Posterior cingulate gyrus (tissue), 11 donors: ENCODE measurements around the gene ARHGAP40.
A peak's percentile ranks its signal among the peaks of the same experiment; 100 is the strongest.

Experiments
- DNase-seq, 10 donors: peaks; one replicate each; pipeline versions ENCODE4 v3.0.0 to v3.0.0-alpha.2; 2020 to 2021; ENCODE audit warnings: mixed read lengths in 3 of 10
- intact Hi-C: fragments of 100-400 bp; cut with DNase I; formaldehyde crosslinking; loops from one replicate; pipeline ENCODE4 v1.15.1; 2023

Gene ARHGAP40

DNA sequence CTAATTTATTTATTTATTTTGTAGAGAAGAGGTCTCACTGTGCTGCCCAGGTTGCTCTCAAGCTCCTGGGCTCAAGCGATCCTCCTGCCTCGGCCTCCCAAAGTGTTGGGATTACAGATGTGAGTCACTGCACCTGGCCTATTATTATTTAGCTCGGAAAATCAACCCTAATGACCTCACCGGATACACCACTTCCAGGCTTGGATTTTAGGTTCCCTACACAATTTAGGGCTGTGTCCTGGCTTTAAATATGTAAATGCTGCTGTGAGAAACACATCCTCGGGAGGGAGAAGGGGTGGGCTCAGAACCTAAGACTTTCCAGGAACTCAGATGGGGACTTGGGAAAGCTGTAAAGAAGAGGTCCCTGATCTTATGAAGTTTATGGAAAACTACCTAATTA lies 71.7 kb downstream of the ARHGAP40 start:
- no peak for DNase-seq
- intact Hi-C loops, result no loop called here

DNA sequence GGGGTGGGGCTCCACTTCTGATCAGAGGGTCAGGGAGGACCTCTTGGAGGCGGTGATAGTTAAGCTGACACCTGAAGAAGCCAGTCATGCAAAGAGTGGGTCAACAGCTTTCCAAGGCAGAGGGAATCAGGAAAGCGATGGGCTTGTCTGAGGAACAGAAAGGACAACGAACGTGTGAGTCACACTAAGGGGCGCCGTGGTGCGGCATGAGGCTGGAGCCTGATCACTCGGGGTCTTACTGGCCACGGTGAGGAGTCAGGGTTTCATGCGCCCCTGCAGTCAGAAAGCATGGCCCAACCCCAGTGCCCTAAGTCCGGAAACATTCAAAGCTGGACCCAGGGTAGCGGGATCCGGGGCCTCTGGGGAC lies 72.1 kb downstream of the ARHGAP40 start:
- intact Hi-C loops, result no loop called here
- DNase-seq, result peak in 4 of 10 donors; percentile 31 to 88 (median 55)

DNA sequence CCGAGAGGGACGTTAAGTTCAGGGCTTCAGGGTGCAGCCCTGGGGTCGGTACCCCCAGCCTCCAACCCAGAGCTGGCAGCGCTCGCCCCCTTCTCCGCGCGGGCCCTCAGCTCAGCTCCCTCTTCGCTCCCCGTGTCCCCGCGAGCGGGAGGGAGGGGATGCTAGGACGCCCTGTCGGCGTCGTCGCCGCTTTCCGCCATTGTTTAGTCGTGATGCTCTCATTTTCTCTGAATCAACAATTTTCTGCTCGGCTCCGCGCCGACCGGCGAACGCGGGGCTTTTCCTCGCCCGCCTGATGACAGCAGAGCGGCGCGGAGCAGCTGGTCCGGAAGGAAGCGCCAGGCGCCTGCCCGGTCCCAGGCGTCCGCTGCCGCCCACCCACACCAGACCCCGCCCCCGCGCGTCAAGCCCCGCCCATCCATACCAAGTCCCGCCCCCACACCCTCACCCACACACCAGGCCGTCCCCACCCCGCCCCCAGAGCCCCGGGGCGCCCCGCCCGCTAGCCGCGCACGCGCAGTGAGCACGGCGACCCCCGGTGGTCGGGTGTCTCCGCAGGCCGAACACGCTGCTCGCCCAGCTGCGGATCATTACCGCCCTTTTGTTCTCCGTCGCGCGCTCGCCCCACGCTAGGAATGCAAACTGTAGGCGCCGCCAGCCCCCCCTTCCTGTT lies 72.6 kb downstream of the ARHGAP40 start:
- intact Hi-C loops, result no loop called here
- peak; percentile 62 to 97 (median 79) for DNase-seq

DNA sequence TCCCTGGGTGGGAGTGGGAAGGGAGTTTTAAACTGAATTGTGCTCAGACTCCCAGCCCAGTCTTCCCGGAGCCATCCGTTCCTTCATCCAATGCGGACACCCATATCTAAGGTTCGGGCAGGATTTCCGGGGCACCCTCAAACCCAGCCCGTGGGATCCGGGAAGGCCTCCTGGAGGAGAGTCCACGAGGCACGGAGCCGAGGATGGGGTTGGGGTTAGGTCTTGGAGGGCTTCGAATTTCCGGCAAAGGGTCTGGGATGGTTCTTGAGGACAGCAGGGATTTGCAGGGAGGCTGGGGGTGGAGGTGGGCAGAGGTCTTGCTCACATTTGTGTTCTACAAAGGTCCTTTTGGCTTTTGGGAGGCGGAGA lies 73.1 kb downstream of the ARHGAP40 start:
- intact Hi-C loops, result no loop called here
- DNase-seq, result no peak

DNA sequence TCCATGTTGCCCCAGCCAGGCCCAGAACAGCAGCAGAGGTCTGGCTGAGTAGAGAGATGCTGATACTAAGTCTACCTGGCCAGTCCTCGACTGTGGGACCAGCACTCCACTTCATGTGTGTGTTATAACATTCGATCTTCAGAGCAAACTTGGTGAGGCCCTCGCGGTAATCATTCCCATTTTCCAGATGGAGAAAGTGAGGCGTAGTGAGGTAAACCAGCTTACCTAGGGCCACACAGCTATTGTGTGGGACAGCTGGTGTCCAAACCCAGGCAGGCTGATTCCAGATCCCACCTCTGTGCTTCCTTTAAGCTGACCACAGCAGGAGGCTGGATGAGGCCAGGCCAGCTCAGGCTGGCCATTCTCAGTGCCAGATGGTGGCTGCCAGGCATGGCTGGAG lies 75.0 kb downstream of the ARHGAP40 start:
- no peak for DNase-seq
- intact Hi-C loops, result no loop called here

DNA sequence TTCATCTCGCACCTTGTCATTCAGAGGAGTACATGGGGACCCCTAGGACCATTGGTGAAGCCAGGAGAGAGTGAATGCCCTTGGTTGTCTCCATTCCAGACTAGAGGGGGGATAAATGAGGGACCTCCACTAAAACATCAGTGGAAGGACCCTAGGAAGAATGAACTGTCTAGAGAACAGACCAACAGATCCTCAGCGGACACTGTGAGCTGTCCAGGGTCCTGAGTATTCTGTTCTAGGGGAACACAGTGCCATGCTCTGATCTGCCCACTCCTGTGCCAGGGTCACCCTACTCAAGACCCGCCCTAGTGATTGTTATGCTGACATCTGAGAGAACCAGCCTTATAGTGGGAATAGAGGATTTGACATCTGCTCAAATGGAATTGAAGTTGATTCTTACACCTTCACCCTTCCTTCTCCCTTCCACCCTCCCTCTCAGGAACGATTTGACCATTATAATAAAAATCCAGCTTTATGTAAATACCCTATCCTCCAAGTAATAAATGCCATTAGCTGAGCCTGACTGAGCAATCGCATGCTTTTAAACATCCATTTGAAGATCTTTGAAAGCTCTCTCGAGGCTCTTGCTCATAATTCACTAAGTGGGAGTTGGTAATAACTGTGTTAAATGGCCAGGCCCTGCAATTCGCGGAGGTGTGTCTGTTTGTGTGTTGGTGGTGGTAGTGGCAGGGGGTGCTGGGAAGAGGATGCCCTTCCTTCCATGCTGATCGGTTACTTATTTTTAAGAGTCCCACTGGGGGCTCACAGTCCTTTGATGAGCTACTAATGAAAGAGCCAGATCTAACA lies 79.1 kb downstream of the ARHGAP40 start:
- intact Hi-C loops, result no loop called here

DNA sequence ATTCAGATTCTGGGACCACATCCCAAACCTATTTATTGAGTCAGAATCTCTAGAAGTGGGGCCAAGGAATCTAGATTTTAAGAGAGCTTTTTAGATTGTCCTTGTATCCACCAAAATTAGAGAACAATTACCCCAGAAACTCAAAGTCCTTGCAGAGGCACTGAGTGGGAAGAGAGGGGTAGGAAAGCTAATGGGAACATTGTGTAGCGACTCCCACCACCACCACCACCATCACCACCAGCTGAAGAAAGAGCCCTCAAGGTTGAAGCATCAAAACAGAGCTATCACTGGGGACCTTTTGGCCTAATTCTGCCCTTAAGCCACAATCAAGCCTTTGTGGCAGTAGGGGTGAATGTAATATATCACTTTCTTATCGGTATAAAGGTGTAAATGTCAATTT lies 83.7 kb downstream of the ARHGAP40 start:
- intact Hi-C loops, result no loop called here
- DNase-seq, result no peak

More for the DNA sequence above, 79.1 kb downstream of the ARHGAP40 start:
- no peak for DNase-seq

DNA sequence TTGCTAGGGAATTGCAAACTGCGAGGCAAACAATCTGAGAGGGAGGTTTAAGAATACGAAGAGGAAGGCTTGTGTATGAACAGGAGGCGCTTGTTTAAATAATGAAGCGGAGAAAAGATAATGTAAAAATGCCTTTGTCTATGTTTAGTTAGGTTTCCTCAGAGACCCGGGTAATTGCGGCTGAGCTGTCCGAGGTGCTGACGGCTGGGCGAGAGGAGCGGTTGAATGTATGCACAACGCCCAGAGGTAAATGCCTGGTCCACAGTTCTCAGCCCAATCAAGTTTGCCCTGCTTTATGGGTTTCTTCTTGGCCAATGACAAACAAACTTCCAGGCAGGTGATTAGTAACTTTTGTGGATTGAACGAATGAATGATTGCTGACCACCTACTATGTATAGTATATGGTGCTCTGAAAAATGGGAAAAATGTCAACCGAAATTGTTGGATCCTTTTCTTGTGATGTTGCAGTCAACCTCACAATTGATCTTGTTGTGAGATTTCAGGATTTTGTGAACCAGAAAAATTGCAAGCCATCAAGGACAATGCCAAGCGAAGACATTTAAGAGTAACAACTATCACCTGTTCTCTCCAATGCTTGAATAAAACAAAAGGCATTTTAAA lies 84.4 kb downstream of the ARHGAP40 start:
- intact Hi-C loops, result no loop called here
- DNase-seq, result peak in 1 of 10 donors; percentile 40

DNA sequence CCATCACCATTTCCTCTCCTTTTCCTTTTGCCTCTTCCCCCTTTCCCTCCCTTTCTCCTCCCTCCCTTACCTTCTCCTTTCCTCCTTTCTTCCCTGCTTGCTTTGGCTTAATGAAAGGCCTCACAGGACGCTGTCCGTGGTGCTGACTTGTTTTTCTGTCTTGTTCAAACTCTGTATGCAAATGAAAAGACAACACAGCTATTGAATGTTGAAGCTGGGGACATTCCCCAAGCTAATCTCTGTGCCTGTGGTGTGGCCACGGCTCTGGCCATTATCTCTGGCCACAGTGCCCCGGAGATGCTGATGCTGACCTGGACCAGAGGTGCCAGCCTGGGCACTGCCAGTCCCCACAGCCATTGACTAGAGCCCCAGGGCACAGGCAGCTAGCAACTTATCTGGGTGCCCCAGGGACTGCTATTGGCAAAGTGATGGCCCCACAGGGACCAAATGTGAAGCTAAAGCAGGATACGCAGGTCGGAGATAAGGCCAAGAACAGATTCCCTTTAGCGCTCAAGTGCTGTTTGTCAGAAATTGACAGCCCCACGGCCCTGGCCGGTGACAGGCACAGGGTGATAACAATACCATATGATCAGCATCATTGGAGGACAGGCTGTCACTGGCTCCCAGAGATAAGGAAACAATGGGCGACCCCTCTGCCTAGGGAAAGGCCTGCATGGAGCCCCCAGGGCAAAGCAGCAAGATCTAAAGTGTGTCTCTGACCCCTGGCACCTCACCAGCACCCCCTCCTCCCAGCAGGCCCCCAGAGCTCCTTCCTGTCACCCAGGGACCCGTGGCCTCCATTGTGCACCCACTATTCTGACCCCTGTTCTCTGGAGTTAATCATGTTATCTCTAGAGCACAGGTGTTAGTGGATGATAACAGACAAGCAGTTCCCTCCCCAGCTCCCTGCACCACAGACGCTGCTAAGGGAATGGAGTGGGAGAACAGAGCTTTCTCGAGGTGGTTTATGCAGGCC lies 91.1 kb downstream of the ARHGAP40 start:
- intact Hi-C loops, result no loop called here
- DNase-seq, result peak in 5 of 10 donors; percentile 35 to 57 (median 40)

DNA sequence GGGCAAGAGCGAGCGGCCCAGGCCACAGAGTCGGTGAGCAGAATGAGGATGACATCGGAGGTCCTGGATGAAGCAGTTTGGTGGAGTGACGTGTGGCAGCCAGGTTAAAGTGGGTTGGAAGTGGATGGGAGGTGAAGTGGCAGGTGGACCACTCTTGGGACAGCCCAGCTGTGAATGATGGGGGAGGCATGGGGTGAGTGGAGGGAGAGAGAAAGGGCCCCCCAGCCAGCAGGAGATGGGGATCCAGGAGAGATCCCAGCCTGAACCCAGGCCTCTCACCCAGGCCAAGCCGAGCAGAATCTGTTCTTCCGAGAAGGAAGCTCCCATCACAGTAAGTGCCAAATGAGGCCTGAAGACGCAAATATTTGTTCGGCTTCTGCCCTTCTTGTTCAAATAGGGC lies 95.7 kb downstream of the ARHGAP40 start:
- DNase-seq, result no peak
- intact Hi-C loops, result no loop called here

DNA sequence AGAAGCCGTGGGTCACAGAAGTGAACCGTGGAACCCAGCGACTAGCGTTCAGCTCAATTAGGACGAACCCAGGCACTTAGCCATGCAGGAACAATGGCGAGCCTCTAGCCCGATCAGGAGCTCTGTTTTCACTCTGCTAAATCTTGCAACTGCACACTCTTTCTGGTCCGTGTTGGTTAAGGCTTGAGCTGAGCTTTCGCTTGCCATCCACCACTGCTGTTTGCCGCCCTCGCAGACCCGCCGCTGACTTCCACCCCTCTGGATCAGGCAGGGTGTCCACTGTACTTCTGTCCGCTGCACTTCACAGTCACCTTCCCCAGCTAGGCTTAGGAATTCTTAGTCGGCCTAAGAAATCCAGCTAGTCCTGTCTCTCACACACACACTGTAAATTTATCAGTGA lies 96.9 kb downstream of the ARHGAP40 start:
- DNase-seq, result no peak
- intact Hi-C loops, result no loop called here

DNA sequence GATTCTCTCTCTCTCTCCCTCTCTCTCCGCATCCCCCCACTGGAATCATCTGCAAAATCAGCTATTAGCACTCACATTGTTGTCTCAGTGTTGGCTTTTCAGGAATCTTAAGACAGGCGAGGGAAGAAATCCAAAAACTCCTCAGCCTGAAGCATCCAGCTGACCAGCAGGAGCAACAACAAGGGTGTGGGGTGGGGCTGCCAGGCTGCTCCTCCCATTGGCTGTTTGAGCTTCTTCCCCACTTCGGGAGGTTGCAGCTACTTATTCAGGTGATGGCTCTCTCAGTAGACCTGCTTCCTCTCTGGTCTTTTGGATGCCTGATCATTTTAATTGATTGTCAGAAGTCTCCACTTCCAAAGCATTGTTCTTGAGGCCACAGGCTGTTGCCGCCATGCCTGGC lies 98.5 kb downstream of the ARHGAP40 start:
- intact Hi-C loops, result no loop called here
- DNase-seq, result no peak
